HEK293 (cell line): Measurements from ENCODE around the gene MICU1.
A peak's percentile ranks its signal among the peaks of the same experiment; 100 is the strongest.

ENCODE experiments used
- GLIS1 ChIP-seq: fragments of 450-650 bp; formaldehyde crosslinking; IDR thresholded peaks from 2 replicates; pipeline ENCODE4 v1.5.1; 2016; ENCODE audit warnings: missing biosample characterization, missing genetic modification characterization
- HOXC10 ChIP-seq: sonication (generic); formaldehyde crosslinking; IDR thresholded peaks from 2 replicates; pipeline ENCODE4 v1.8.1; 2023; ENCODE audit warnings: mild to moderate bottlenecking, missing genetic modification reagents
- INSM2 ChIP-seq: fragments of 450-650 bp; formaldehyde crosslinking; IDR thresholded peaks from 2 replicates; pipeline ENCODE4 v1.5.1; 2016; ENCODE audit warnings: missing biosample characterization, missing genetic modification characterization
- KLF1 ChIP-seq: fragments of 450-650 bp; formaldehyde crosslinking; IDR thresholded peaks from 2 replicates; pipeline ENCODE4 v1.5.1; 2016; ENCODE audit warnings: missing biosample characterization, missing genetic modification characterization
- KLF17 ChIP-seq: fragments of 450-650 bp; formaldehyde crosslinking; IDR thresholded peaks from 2 replicates; pipeline ENCODE4 v1.5.1; 2016; ENCODE audit warnings: missing biosample characterization, missing genetic modification characterization
- KLF7 ChIP-seq: fragments of 450-650 bp; formaldehyde crosslinking; IDR thresholded peaks from 2 replicates; pipeline ENCODE4 v1.5.1; 2016; ENCODE audit warnings: missing biosample characterization, missing genetic modification characterization, borderline replicate concordance
- PRDM4 ChIP-seq: fragments of 450-650 bp; formaldehyde crosslinking; IDR thresholded peaks from 2 replicates; pipeline ENCODE4 v1.5.1; 2017; ENCODE audit warnings: missing biosample characterization, missing genetic modification characterization
- PRDM6 ChIP-seq: fragments of 450-650 bp; formaldehyde crosslinking; IDR thresholded peaks from 2 replicates; pipeline ENCODE4 v1.5.1; 2017; ENCODE audit warnings: missing biosample characterization, missing genetic modification characterization
- SCRT1 ChIP-seq: fragments of 450-650 bp; formaldehyde crosslinking; IDR thresholded peaks from 2 replicates; pipeline ENCODE4 v1.5.1; 2016; ENCODE audit warnings: missing biosample characterization, missing genetic modification characterization, borderline replicate concordance
- SCRT2 ChIP-seq: fragments of 450-650 bp; formaldehyde crosslinking; IDR thresholded peaks from 2 replicates; pipeline ENCODE4 v1.5.1; 2016; ENCODE audit warnings: missing biosample characterization, missing genetic modification characterization
- ZBTB17 ChIP-seq: fragments of 450-650 bp; formaldehyde crosslinking; IDR thresholded peaks from 2 replicates; pipeline ENCODE4 v1.5.1; 2016; ENCODE audit warnings: missing biosample characterization, missing genetic modification characterization
- ZBTB26 ChIP-seq: fragments of 450-650 bp; formaldehyde crosslinking; optimal IDR thresholded peaks from 2 replicates; pipeline ENCODE3; 2016; ENCODE audit warnings: missing biosample characterization, mild to moderate bottlenecking, missing genetic modification characterization
- ZBTB44 ChIP-seq: fragments of 450-650 bp; IDR thresholded peaks from 2 replicates; pipeline ENCODE4 v1.5.1; 2018; ENCODE audit warnings: missing biosample characterization, mild to moderate bottlenecking, missing genetic modification characterization
- ZNF112 ChIP-seq: fragments of 450-650 bp; formaldehyde crosslinking; IDR thresholded peaks from 2 replicates; pipeline ENCODE4 v1.5.0; 2017; ENCODE audit warnings: missing biosample characterization, missing genetic modification characterization
- ZNF223 ChIP-seq: fragments of 450-650 bp; formaldehyde crosslinking; IDR thresholded peaks from 2 replicates; pipeline ENCODE4 v1.5.1; 2016; ENCODE audit warnings: missing biosample characterization, missing genetic modification characterization
- ZNF292 ChIP-seq: fragments of 450-650 bp; formaldehyde crosslinking; IDR thresholded peaks from 2 replicates; pipeline ENCODE4 v1.5.1; 2016; ENCODE audit warnings: low read depth, missing biosample characterization, missing genetic modification characterization, borderline replicate concordance
- ZNF341 ChIP-seq: fragments of 450-650 bp; formaldehyde crosslinking; IDR thresholded peaks from 2 replicates; pipeline ENCODE4; 2016; ENCODE audit warnings: low read depth, missing biosample characterization, missing genetic modification characterization
- ZNF37A ChIP-seq: fragments of 450-650 bp; IDR thresholded peaks from 2 replicates; pipeline ENCODE4 v1.5.1; 2018; ENCODE audit warnings: missing biosample characterization, missing genetic modification characterization
- ZNF423 ChIP-seq: fragments of 450-650 bp; formaldehyde crosslinking; IDR thresholded peaks from 2 replicates; pipeline ENCODE4 v1.5.1; 2016; ENCODE audit warnings: missing biosample characterization, missing genetic modification characterization
- ZNF426 ChIP-seq: fragments of 450-650 bp; formaldehyde crosslinking; IDR thresholded peaks from 2 replicates; pipeline ENCODE4 v1.5.1; 2017; ENCODE audit warnings: missing biosample characterization, missing genetic modification characterization, mild to moderate bottlenecking, inconsistent platforms, moderate library complexity
- ZNF501 ChIP-seq: fragments of 450-650 bp; formaldehyde crosslinking; IDR thresholded peaks from 2 replicates; pipeline ENCODE4 v1.5.1; 2016; ENCODE audit warnings: missing biosample characterization, missing genetic modification characterization
- ZNF514 ChIP-seq: fragments of 450-650 bp; formaldehyde crosslinking; IDR thresholded peaks from 2 replicates; pipeline ENCODE4 v1.5.1; 2016; ENCODE audit warnings: missing biosample characterization, missing genetic modification characterization
- ZNF530 ChIP-seq: fragments of 450-650 bp; formaldehyde crosslinking; IDR thresholded peaks from 2 replicates; pipeline ENCODE4 v1.5.1; 2016; ENCODE audit warnings: low read depth, missing biosample characterization, missing genetic modification characterization
- ZNF544 ChIP-seq: fragments of 450-650 bp; formaldehyde crosslinking; IDR thresholded peaks from 2 replicates; pipeline ENCODE4 v1.5.0; 2017; ENCODE audit warnings: missing biosample characterization, missing genetic modification characterization
- ZNF624 ChIP-seq: fragments of 450-650 bp; formaldehyde crosslinking; IDR thresholded peaks from 2 replicates; pipeline ENCODE4 v1.5.1; 2017; ENCODE audit warnings: missing biosample characterization, missing genetic modification characterization
- ZNF629 ChIP-seq: fragments of 450-650 bp; formaldehyde crosslinking; IDR thresholded peaks from 2 replicates; pipeline ENCODE4 v1.5.1; 2017; ENCODE audit warnings: missing biosample characterization, missing genetic modification characterization
- ZNF654 ChIP-seq: fragments of 450-650 bp; formaldehyde crosslinking; IDR thresholded peaks from 2 replicates; pipeline ENCODE4 v1.5.1; 2016; ENCODE audit warnings: low read depth, missing biosample characterization, missing genetic modification characterization
- ZNF677 ChIP-seq: fragments of 450-650 bp; IDR thresholded peaks from 2 replicates; pipeline ENCODE4 v1.5.0; 2018; ENCODE audit warnings: missing biosample characterization, mild to moderate bottlenecking, missing genetic modification characterization, moderate library complexity
- ZNF76 ChIP-seq: fragments of 450-650 bp; formaldehyde crosslinking; IDR thresholded peaks from 2 replicates; pipeline ENCODE4; 2016; ENCODE audit warnings: low read depth, missing biosample characterization, missing genetic modification characterization, borderline replicate concordance
- ZNF785 ChIP-seq: fragments of 450-650 bp; formaldehyde crosslinking; IDR thresholded peaks from 2 replicates; pipeline ENCODE4 v1.5.1; 2016; ENCODE audit warnings: missing biosample characterization, missing genetic modification characterization
- ZSCAN30 ChIP-seq: fragments of 450-650 bp; IDR thresholded peaks from 2 replicates; pipeline ENCODE4 v1.5.1; 2018; ENCODE audit warnings: missing biosample characterization, mild to moderate bottlenecking, missing genetic modification characterization, moderate library complexity

The MICU1 gene

GRCh38 chr10:72331575-72332422 is 294.1 kb downstream of the MICU1 start (continued):
- TF ChIP-seq KLF17 (tag by site-specific recombination) (peak; percentile 89), PRDM6 (peak; percentile 42; the same call in 1 of the 2 replicates), ZNF530 (no peak), PRDM4 (tag by site-specific recombination) (no peak; the same call in 1 of the 2 replicates), ZNF423 (tag by site-specific recombination) (peak; percentile 92), ZNF624 (tag by site-specific recombination) (no peak), ZNF544 (tag by site-specific recombination) (no peak), ZNF112 (tag by site-specific recombination) (no peak), KLF7 (tag by site-specific recombination) (no peak; the same call in 1 of the 2 replicates), ZBTB44 (tag by site-specific recombination) (peak; percentile 96), ZNF514 (tag by site-specific recombination) (no peak), SCRT2 (tag by site-specific recombination) (peak; percentile 98), ZBTB26 (tag by site-specific recombination) (peak; percentile 18), HOXC10 (no peak), ZNF341 (tag by site-specific recombination) (peak; percentile 82), ZNF677 (tag by site-specific recombination) (no peak), INSM2 (0 out of 2 replicates have a peak, but pooled peaks have one; percentile 43), ZNF654 (tag by site-specific recombination) (no peak), KLF1 (tag by site-specific recombination) (peak; percentile 78), ZSCAN30 (peak; percentile 79), GLIS1 (peak; percentile 93), ZNF76 (no peak), ZNF292 (tag by site-specific recombination) (no peak), ZNF37A (tag by site-specific recombination) (no peak), ZNF501 (tag by site-specific recombination) (0 out of 2 replicates have a peak, but pooled peaks have one; percentile 60), ZNF223 (no peak), ZBTB17 (tag by site-specific recombination) (peak; percentile 64), SCRT1 (tag by site-specific recombination) (peak; percentile 95), ZNF426 (no peak), ZNF629 (peak; percentile 62), ZNF785 (tag by site-specific recombination) (no peak)
